SK-N-SH treated with all-trans-retinoic acid at 6 μM for 48 hours (cell line): ENCODE measurements around the gene INHBB.

Experiments
- ATAC-seq: fragments of 200-7000 bp; cut with Tn5 transposase; 3 replicates; pipeline ENCODE4 v1.9.1; 2020; ENCODE audit warnings: mild to moderate bottlenecking, moderate library complexity
- ARNTL ChIP-seq: fragments of 450-650 bp; formaldehyde crosslinking; IDR thresholded peaks from 2 replicates; pipeline ENCODE4 v1.5.0; 2020; ENCODE audit warnings: low read depth, mild to moderate bottlenecking, moderate library complexity, borderline replicate concordance
- BACH2 ChIP-seq: fragments of 250-450 bp; sonication (Bioruptor Pico); IDR thresholded peaks from 2 replicates; pipeline ENCODE4 v1.9.0; 2021; ENCODE audit warnings: mild to moderate bottlenecking, borderline replicate concordance
- CSDC2 ChIP-seq: fragments of 250-450 bp; sonication (Bioruptor Pico); IDR thresholded peaks from 2 replicates; pipeline ENCODE4 v1.5.0; 2020; ENCODE audit warnings: mild to moderate bottlenecking, moderate library complexity
- ESRRG ChIP-seq: fragments of 250-450 bp; sonication (Bioruptor Pico); IDR thresholded peaks from 2 replicates; pipeline ENCODE4 v1.6.1; 2021; ENCODE audit warnings: mild to moderate bottlenecking
- ISL1 ChIP-seq: fragments of 250-450 bp; sonication (Bioruptor Pico); IDR thresholded peaks from 2 replicates; pipeline ENCODE4 v2.1.2; 2022; ENCODE audit warnings: mild to moderate bottlenecking, moderate library complexity
- PATZ1 ChIP-seq: fragments of 250-450 bp; sonication (Bioruptor Pico); IDR thresholded peaks from 2 replicates; pipeline ENCODE4 v1.8.0; 2020; ENCODE audit warnings: mild to moderate bottlenecking, moderate library complexity, borderline replicate concordance
- POU6F1 ChIP-seq: fragments of 250-450 bp; sonication (Bioruptor Pico); IDR thresholded peaks from 2 replicates; pipeline ENCODE4 v1.8.0; 2021; ENCODE audit warnings: low read depth, mild to moderate bottlenecking, moderate library complexity, borderline replicate concordance
- RARB ChIP-seq: fragments of 250-450 bp; sonication (Bioruptor Pico); IDR thresholded peaks from 2 replicates; pipeline ENCODE4 v1.8.0; 2021; ENCODE audit warnings: mild to moderate bottlenecking, moderate library complexity
- SNAI2 ChIP-seq: fragments of 250-450 bp; sonication (Bioruptor Pico); IDR thresholded peaks from 2 replicates; pipeline ENCODE4 v1.5.0; 2020; ENCODE audit warnings: mild to moderate bottlenecking, moderate library complexity
- TCF4 ChIP-seq: fragments of 250-450 bp; sonication (Bioruptor Pico); IDR thresholded peaks from 2 replicates; pipeline ENCODE4 v1.8.0; 2021; ENCODE audit warnings: mild to moderate bottlenecking, moderate library complexity, borderline replicate concordance
- TSHZ2 ChIP-seq: fragments of 250-450 bp; sonication (Bioruptor Pico); IDR thresholded peaks from 2 replicates; pipeline ENCODE4 v1.5.0; 2020; ENCODE audit warnings: mild to moderate bottlenecking, moderate library complexity
- ZC3H10 ChIP-seq: fragments of 250-450 bp; sonication (Bioruptor Pico); IDR thresholded peaks from 2 replicates; pipeline ENCODE4 v1.5.1; 2021; ENCODE audit warnings: mild to moderate bottlenecking, moderate library complexity
- ZFP3 ChIP-seq: fragments of 250-450 bp; sonication (Bioruptor Pico); IDR thresholded peaks from 2 replicates; pipeline ENCODE4 v1.5.0; 2020; ENCODE audit warnings: mild to moderate bottlenecking, moderate library complexity
- ZFP30 ChIP-seq: fragments of 450-650 bp; formaldehyde crosslinking; IDR thresholded peaks from 2 replicates; pipeline ENCODE4 v1.5.0; 2022; ENCODE audit warnings: mild to moderate bottlenecking, moderate library complexity
- ZNF565 ChIP-seq: fragments of 450-650 bp; formaldehyde crosslinking; conservative IDR thresholded peaks from 2 replicates; pipeline ENCODE4 v1.5.0; 2020; ENCODE audit warnings: low read depth, mild to moderate bottlenecking, moderate library complexity
- ZNF70 ChIP-seq: fragments of 450-650 bp; formaldehyde crosslinking; IDR thresholded peaks from 2 replicates; pipeline ENCODE4 v1.5.0; 2020; ENCODE audit warnings: mild to moderate bottlenecking, moderate library complexity
- ZNF8 ChIP-seq: fragments of 450-650 bp; formaldehyde crosslinking; IDR thresholded peaks from 2 replicates; pipeline ENCODE4 v1.5.0; 2020; ENCODE audit warnings: mild to moderate bottlenecking, moderate library complexity
- TF ChIP-seq, protein P1 (sequence below): fragments of 250-450 bp; sonication (Bioruptor Pico); IDR thresholded peaks from 2 replicates; pipeline ENCODE4 v1.5.1; 2021; ENCODE audit warnings: mild to moderate bottlenecking, moderate library complexity

The INHBB gene

DNA sequence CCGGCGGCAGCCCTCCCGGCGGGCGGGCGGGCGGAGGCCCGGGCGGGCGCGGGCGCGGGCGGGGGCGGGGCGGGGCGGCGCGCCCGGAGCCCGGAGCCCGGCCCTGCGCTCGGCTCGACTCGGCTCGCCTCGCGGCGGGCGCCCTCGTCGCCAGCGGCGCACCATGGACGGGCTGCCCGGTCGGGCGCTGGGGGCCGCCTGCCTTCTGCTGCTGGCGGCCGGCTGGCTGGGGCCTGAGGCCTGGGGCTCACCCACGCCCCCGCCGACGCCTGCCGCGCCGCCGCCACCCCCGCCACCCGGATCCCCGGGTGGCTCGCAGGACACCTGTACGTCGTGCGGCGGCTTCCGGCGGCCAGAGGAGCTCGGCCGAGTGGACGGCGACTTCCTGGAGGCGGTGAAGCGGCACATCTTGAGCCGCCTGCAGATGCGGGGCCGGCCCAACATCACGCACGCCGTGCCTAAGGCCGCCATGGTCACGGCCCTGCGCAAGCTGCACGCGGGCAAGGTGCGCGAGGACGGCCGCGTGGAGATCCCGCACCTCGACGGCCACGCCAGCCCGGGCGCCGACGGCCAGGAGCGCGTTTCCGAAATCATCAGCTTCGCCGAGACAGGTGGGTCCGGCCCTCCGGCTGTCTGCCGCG is at the start of gene INHBB:
Gene INHBB (plus strand): TSS at position 111 of the 641 bp plus-strand sequence. CDS start 53 bp downstream, at position 164.
- ATAC-seq: no peak
- TF ChIP-seq ARNTL (no peak), ZFP3 (no peak), ZFP30 (CRISPR knock-in tag) (no peak), ISL1 (CRISPR knock-in tag) (no peak), ESRRG (CRISPR knock-in tag) (no peak), TCF4 (CRISPR knock-in tag) (no peak), BACH2 (CRISPR knock-in tag) (no peak), ZNF70 (CRISPR knock-in tag) (no peak), RARB (CRISPR knock-in tag) (no peak), ZC3H10 (CRISPR knock-in tag) (no peak), POU6F1 (CRISPR knock-in tag) (no peak)
- TF ChIP-seq, all 23 proteins: peak for 0

DNA sequence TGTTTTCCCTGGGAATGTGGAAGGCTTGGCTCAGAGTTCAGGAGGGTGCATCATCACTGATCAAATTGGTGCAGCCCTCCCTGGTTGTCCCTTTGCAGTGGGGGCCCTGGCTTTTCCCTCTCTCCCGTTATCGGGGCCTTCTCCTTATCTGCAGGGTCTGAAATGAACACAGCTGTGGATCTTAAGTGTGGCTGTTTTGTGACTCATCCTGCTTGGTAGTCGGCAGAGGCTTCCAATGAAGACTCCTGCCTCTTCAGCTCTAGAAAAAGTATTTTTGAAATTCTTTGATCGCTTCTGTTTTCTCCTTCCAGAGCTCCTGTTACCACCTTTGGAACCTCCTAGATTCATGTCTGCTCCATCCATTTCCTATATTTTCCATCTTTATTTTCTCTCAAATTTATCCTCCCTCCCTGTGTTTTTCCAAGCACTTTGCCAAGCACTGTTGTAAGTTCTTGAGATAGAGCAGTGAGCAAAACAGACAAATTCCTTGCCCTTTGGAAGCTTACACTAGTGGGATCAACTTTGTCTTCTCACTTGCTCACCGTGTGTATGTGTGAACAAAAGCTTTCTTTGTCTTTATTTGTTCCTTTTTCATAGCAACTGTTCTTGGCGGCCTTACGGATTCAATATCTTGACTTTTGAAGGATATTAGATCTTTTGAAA is 47.6 kb upstream of the INHBB start:
- no peak for TF ChIP-seq ZNF70 (CRISPR knock-in tag)
- TF ChIP-seq CSDC2 (CRISPR knock-in tag): no peak
- no peak for TF ChIP-seq TCF4 (CRISPR knock-in tag)
- no peak for TF ChIP-seq RARB (CRISPR knock-in tag)
- no peak for TF ChIP-seq POU6F1 (CRISPR knock-in tag)
- no peak for TF ChIP-seq ZC3H10 (CRISPR knock-in tag)
- ATAC-seq: peak; percentile 71

DNA sequence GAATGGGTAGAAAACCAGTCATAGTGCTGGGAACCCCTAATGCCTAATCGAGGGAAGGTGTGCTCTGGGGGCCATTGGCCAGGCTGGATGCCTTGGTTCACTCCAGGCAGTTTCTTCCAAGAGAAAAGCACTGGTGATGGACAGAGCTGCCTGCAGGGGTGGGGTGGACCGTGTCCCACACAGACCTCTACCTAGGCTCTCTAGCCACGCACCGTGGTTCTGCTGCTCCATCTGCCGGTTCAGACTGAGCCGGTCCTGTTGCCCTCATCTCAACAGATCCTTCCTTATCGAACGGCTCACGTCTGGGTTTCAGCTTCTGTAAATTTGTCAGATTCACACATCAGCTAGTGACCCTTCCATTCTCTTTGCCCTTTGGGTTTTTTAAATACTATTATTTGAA is 46.9 kb upstream of the INHBB start:
- no peak for ATAC-seq
- TF ChIP-seq ZNF70 (CRISPR knock-in tag) (no peak), ZFP3 (no peak), ZNF8 (CRISPR knock-in tag) (no peak), SNAI2 (CRISPR knock-in tag) (no peak), TSHZ2 (CRISPR knock-in tag) (no peak), ESRRG (CRISPR knock-in tag) (no peak), TCF4 (CRISPR knock-in tag) (no peak), ZNF565 (no peak), PATZ1 (CRISPR knock-in tag) (no peak), RARB (CRISPR knock-in tag) (no peak)
- TF ChIP-seq, protein P1, sequence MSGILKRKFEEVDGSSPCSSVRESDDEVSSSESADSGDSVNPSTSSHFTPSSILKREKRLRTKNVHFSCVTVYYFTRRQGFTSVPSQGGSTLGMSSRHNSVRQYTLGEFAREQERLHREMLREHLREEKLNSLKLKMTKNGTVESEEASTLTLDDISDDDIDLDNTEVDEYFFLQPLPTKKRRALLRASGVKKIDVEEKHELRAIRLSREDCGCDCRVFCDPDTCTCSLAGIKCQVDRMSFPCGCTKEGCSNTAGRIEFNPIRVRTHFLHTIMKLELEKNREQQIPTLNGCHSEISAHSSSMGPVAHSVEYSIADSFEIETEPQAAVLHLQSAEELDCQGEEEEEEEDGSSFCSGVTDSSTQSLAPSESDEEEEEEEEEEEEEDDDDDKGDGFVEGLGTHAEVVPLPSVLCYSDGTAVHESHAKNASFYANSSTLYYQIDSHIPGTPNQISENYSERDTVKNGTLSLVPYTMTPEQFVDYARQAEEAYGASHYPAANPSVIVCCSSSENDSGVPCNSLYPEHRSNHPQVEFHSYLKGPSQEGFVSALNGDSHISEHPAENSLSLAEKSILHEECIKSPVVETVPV (CRISPR knock-in tag): no peak
